Suprapubic skin (tissue), 4 donors: Measurements from ENCODE around the gene KCNT2. TPM values are rescaled to one million over a fixed set of nuclear protein-coding genes. Genes with fewer than 3 reads are reported as not detected.
"Not testable (repeated sequence)": the region's sequence is repeated elsewhere in the genome, so short reads cannot be mapped to it uniquely, and the experiment has no call there.

Source experiments
- DNase-seq, 2 donors: peaks; one replicate each; pipeline ENCODE4 v3.0.0-alpha.2; 2019; ENCODE audit warnings: low spot score in 2 of 2
- H3K27ac ChIP-seq: fragments of 200-600 bp; sonication (generic); one replicate; pipeline ENCODE4 v1.5.1; 2019
- H3K27me3 ChIP-seq: fragments of 200-600 bp; sonication (generic); one replicate; pipeline ENCODE4 v1.5.1; 2019
- H3K36me3 ChIP-seq: fragments of 200-600 bp; sonication (generic); one replicate; pipeline ENCODE4 v1.5.1; 2019
- H3K4me1 ChIP-seq: fragments of 200-600 bp; sonication (generic); one replicate; pipeline ENCODE4 v1.5.1; 2019
- H3K4me3 ChIP-seq: fragments of 200-600 bp; sonication (generic); one replicate; pipeline ENCODE4 v1.5.1; 2019; ENCODE audit warnings: mild to moderate bottlenecking
- H3K9me3 ChIP-seq: fragments of 200-600 bp; sonication (generic); one replicate; pipeline ENCODE4 v1.5.1; 2019
- CTCF ChIP-seq, 2 donors: fragments of 200-600 bp in 1 of 2; fragments of 450-650 bp in 1 of 2; sonication (generic) in 1 of 2; IDR thresholded peaks; one replicate each; pipeline ENCODE4 v1.5.1; 2016 to 2019; ENCODE audit warnings: antibody characterized with exemption in 2 of 2, mild to moderate bottlenecking in 1 of 2, moderate library complexity in 1 of 2
- EP300 ChIP-seq: sonication (generic); formaldehyde crosslinking; IDR thresholded peaks from one replicate; pipeline ENCODE4 v1.6.1; 2017; ENCODE audit warnings: antibody characterized with exemption
- POLR2A ChIP-seq, 2 donors: fragments of 450-650 bp; IDR thresholded peaks; one replicate each; pipeline ENCODE4 v1.6.1; 2017; ENCODE audit warnings: antibody characterized with exemption in 2 of 2, mild to moderate bottlenecking in 2 of 2, moderate library complexity in 2 of 2
- POLR2AphosphoS5 ChIP-seq, 3 donors: sonication (generic); formaldehyde crosslinking; IDR thresholded peaks; one replicate each; pipeline ENCODE4 v1.6.1; 2017; ENCODE audit warnings: antibody characterized with exemption in 3 of 3
- WGBS: methylation state at CpG from one replicate; pipeline ENCODE4 v1.1.5; 2018; 5-methylcytosine and 5-hydroxymethylcytosine counted together
- total RNA-seq, 4 donors: library from RNA; depleted of rRNA; stranded (reverse); fragments of >200 nt; gene quantifications; one replicate each; pipeline ENCODE4 v1.1.0, GENCODE V29; 2016

KCNT2 gene
- total RNA-seq, 4 donors from 2014 or later: 0.34 to 2.5 (median 0.34) TPM

- no peaks in the 10 kb centered on the region for H3K9me3 ChIP-seq
- TF ChIP-seq POLR2A (IDR thresholded peaks at IDR 0.05) (no peak), EP300 (no peak), POLR2AphosphoS5 (IDR thresholded peaks at IDR 0.05) (no peak), CTCF (IDR thresholded peaks at IDR 0.05) (no peak)
- H3K36me3 ChIP-seq: no peaks in the 10 kb centered on the region
- H3K27me3 ChIP-seq: no peaks in the 10 kb centered on the region
- 83% methylated on average over 3 of the region's 3 CpGs for WGBS
- H3K4me3 ChIP-seq: peak overlapping the region; percentile 29
- peak overlapping the region; percentile 46 for H3K27ac ChIP-seq
- no peak for DNase-seq
- H3K4me1 ChIP-seq: no peaks in the 10 kb centered on the region
Observed at GRCh38 chr1:196651079-196651478, 42.8 kb upstream of the KCNT2 start.

GRCh38 chr1:196650403-196650802, 42.2 kb upstream of the KCNT2 start:
- no peak overlapping the region for H3K27ac ChIP-seq
- H3K4me3 ChIP-seq: no peak overlapping the region
- H3K4me1 ChIP-seq: no peaks in the 10 kb centered on the region
- no peak for DNase-seq
- WGBS: 84% methylated on average over 12 of the region's 12 CpGs
- TF ChIP-seq CTCF (IDR thresholded peaks at IDR 0.05) (no peak), EP300 (no peak), POLR2AphosphoS5 (IDR thresholded peaks at IDR 0.05) (no peak), POLR2A (IDR thresholded peaks at IDR 0.05) (no peak)
- H3K27me3 ChIP-seq: no peaks in the 10 kb centered on the region
- H3K9me3 ChIP-seq: no peaks in the 10 kb centered on the region
- H3K36me3 ChIP-seq: no peaks in the 10 kb centered on the region

- H3K27ac ChIP-seq: no peak overlapping the region
- H3K4me3 ChIP-seq: no peak overlapping the region
- no peaks in the 10 kb centered on the region for H3K27me3 ChIP-seq
- no peaks in the 10 kb centered on the region for H3K36me3 ChIP-seq
- DNase-seq: no peak
- WGBS: 89% methylated on average over 9 of the region's 12 CpGs
- no peaks in the 10 kb centered on the region for H3K4me1 ChIP-seq
- no peaks in the 10 kb centered on the region for H3K9me3 ChIP-seq
- no peak for TF ChIP-seq CTCF (IDR thresholded peaks at IDR 0.05)
- no peak for TF ChIP-seq POLR2AphosphoS5 (IDR thresholded peaks at IDR 0.05)
- TF ChIP-seq EP300: no peak
- no peak for TF ChIP-seq POLR2A (IDR thresholded peaks at IDR 0.05)
Observed at GRCh38 chr1:196649990-196650389, 41.8 kb upstream of the KCNT2 start.

GRCh38 chr1:196640976-196641375, 32.7 kb upstream of the KCNT2 start:
- Histone ChIP-seq H3K9me3 (no peaks in the 10 kb centered on the region), H3K27me3 (no peaks in the 10 kb centered on the region), H3K4me1 (no peaks in the 10 kb centered on the region), H3K4me3 (no peak overlapping the region), H3K36me3 (no peaks in the 10 kb centered on the region), H3K27ac (no peak overlapping the region)
- 85% methylated on average over 1 of the region's 1 CpG for WGBS
- DNase-seq: no peak
- TF ChIP-seq POLR2A (IDR thresholded peaks at IDR 0.05): no peak
- TF ChIP-seq CTCF (IDR thresholded peaks at IDR 0.05): no peak
- no peak for TF ChIP-seq EP300
- TF ChIP-seq POLR2AphosphoS5 (IDR thresholded peaks at IDR 0.05): no peak

GRCh38 chr1:196639291-196639690, 31.1 kb upstream of the KCNT2 start:
- not testable (repeated sequence) for DNase-seq, H3K27me3 ChIP-seq, H3K36me3 ChIP-seq, H3K4me1 ChIP-seq, H3K9me3 ChIP-seq, H3K27ac ChIP-seq, H3K4me3 ChIP-seq
- WGBS: 75% methylated on average over 5 of the region's 5 CpGs

GRCh38 chr1:196638466-196638865, 30.2 kb upstream of the KCNT2 start:
- H3K36me3 ChIP-seq: no peaks in the 10 kb centered on the region
- H3K4me3 ChIP-seq: no peak overlapping the region
- H3K27ac ChIP-seq: no peak overlapping the region
- no peaks in the 10 kb centered on the region for H3K27me3 ChIP-seq
- 91% methylated on average over 2 of the region's 2 CpGs for WGBS
- H3K9me3 ChIP-seq: no peaks in the 10 kb centered on the region
- no peak for DNase-seq
- no peak for TF ChIP-seq POLR2AphosphoS5 (IDR thresholded peaks at IDR 0.05)
- TF ChIP-seq EP300: no peak
- no peak for TF ChIP-seq POLR2A (IDR thresholded peaks at IDR 0.05)
- no peak for TF ChIP-seq CTCF (IDR thresholded peaks at IDR 0.05)
- no peaks in the 10 kb centered on the region for H3K4me1 ChIP-seq
